NCI-H460 (cell line): ENCODE data around the gene TTYH3. TPM values are rescaled to one million over a fixed set of nuclear protein-coding genes. Genes with fewer than 3 reads are reported as not detected.
"Not testable (repeated sequence)": the region's sequence is repeated elsewhere in the genome, so short reads cannot be mapped to it uniquely, and the experiment has no call there.

Experiments
- DNase-seq: peaks from one replicate; pipeline ENCODE4 v3.0.0-alpha.2; 2016; ENCODE audit warnings: low read depth; ENCODE audit errors: extremely low read depth
- total RNA-seq: library from RNA; depleted of rRNA; stranded (reverse); fragments of >200 nt; shearing (Covaris generic); gene quantifications from 2 replicates; pipeline ENCODE4 v1.2.3, GENCODE V29; 2014

TTYH3 gene
- total RNA-seq, 1 experiment from 2014 or later, result 6.0 TPM

DNA sequence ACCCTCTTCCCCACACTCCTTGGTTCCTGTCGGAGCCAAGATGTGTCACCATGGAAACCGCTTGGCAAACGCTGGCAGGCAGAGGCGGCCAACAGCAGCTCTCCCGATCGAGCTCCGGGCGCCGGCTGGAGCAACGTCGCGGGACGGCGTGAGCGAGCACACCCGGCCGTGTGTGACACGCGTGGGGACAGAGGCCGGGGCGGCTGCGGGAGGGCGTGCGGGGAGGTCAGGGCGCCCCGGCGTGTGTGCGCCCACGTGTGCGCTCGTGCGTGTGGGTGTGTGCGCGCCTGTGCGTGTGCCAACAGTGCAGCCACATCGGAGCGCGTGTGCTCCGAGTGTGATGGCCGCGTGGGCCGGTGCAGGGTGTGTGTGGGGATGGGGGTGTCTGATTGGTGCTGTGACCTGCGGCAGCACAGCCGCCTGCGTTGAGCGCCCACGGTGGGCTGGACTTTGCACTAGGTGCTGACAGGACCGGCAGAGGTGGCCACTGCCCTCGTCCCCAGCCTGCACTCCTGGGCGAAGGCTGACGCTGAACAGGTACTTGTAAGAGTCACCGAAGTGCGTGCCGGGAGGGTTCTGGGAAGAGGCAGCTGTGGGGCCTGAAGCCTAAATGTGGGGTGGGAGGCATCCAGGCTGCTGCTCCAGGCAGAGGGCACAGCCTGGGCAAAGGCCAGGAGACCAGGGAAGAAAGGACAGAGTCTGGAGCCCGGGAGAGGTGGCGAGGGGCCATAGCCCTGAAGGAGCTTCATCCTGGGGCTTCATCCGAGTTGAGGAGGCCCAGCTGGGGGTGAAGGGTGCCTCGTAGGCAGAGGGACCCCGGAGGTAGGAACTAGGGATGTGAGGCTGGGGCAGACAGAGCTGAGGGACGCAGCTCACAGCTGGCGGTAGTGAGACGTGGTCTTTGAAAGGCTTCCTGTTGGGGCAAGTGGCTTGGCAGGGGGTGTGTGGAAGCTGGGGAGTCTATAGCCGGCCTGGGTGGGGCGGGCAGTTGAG is 47.6 kb downstream of the TTYH3 start:
- not testable (repeated sequence) for DNase-seq

DNA sequence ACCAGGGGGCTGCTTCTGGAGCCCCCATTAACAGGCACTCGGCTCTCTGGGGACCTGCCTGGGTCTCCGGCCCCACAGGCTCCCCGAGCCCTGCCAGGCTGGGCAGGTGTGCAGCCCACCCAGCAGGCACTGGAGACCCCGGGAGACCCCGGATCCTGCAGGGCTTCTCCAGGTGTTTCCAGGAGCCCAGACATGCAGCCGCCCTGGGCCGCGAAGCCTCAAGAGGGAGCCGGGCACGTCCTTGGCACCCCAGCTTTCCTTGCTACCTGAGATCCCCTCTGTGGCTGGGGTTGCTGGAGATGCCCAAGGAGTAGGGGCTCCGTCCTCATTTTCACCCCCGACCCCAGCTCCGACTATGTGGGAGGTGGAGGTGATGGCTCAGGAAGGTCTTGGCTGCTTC is 48.5 kb downstream of the TTYH3 start:
- no peak for DNase-seq

DNA sequence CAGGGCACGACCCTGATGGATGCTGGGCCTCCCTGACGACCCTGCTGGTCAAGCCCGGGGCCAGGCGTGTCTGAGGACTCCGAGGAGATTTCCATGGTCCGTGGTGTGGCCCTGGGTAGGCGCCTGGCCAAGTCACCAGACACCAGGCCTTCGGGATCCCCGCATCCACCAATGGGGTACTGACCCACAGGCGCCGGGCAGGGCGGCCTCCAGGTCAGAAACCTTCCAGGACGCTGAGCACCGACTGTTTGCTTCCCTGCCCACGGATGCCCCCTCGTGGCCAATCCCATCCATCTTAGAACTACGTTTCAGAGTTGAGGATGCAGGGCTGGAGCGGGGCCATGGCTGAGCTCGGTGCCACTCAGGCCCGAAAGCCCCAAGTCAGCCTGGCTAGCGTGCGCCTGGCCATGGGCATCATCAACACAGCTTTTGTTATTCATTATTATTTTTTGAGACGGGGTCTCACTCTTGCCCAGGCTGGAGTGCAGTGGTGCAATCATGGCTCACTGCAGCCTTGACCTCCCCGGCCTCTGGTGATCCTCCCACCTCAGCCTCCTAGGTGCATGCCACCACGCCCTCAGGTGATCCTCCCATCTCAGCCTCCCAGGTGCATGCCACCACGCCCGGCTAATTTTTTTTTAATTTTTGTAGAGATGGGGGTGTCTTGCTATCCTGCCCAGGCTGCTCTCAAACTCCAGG is 49.2 kb downstream of the TTYH3 start:
- DNase-seq, result peak; percentile 73

DNA sequence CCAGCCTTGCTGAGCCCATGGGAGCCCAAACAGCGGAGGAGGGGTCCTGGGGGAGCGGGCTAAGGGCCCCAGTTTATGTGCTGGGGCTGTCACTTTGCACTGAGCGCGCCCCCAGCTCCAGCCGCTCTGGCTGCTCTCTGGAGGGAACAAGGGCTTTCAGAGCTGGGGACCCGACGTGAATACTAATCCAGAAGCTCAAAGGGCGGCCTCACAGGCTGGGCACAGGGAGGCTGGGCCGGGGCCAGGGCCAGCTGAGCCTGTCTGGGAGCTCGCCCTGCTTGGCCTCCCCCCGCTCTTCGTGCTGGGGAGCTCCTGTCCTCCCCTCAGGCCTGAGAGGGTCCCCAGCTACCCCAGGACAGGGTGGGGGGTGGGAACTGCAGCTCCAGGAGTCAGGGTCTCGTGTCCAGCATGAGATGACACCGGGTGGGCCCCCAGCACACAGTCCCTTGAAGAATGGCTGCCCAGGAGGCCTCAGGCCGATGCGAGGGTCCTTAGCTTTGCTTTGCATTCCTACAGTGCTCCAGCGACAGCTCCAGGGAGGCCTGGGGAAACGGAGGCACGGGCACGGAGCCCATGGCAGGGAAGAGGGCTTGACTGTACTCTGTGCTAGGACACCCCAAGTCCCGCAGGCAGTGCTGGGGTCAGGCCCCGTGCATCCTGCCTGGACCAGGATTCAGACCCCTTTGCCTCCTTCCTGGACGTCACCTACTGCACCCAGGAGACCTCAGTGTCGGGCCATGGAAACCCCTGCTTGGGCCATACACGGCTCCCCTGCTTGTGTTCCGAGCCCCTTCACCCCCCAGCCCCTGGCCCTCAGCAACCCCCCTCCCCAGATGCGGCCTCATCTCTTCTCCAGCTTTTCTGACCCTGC is 50.4 kb downstream of the TTYH3 start:
- no peak for DNase-seq

DNA sequence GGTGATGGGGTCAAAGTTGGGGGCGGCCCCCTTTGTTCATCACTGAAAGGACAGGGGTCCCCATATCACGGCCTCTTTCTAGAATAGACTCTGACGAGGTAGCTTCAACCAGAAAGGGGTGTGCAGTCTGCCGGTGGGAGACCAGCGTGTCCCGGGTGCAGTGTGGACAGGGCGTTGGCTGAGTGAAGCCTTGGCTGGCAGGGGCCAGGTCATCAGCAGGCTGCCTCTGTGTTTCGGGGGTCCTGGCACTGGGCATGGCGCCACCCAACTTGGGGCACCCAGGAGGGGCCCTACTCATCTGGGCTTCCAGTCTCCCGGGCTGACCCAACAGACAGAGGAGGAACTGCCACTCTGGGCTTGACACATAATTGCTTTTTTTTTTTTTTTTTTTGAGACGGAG is 52.7 kb downstream of the TTYH3 start:
- no peak for DNase-seq

DNA sequence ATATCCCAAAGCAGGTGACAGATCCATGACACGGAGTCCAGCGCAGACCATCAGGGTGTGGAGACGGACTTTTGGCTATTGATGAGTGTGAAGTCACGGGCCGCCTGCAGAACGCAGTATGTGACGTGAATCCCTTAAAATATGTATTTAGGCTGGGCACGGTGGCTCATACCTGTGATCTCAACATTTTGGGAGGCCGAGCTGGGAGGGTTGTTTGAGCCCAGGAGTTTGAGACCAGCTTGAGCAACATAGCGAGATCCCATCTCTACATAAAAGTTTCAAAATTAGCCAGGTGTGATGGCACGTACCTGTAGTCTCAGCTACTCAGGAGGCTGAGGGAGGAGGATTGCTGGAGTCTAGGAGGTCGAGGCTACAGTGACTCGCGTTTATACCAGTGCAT is 54.3 kb downstream of the TTYH3 start:
- no peak for DNase-seq

DNA sequence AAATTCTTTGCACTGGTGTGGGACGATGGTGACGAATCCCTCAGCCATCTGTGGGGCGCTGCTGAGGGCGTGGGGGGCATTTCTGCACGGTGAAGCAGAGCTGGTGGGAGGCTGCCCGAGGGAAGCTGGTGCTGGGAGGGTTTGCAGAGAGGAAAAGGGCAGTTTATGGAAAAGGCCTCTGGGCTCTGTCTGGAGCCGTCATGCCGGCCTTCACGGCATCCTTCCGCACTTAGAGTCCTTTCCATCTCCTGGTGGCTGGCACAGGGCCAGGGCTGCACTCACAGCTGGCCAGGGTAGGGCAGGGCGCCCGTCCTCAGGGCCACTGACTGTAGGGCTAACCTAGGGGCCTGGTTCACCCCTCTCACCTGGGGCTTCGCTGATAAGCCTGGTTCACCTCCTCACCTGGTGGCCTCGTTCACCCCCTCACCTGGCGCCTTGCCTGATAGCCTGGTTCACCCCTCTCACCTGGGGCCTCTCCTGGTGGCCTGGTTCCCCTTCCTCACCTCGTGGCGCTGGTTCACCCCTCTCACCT is 55.6 kb downstream of the TTYH3 start:
- DNase-seq, result no peak

DNA sequence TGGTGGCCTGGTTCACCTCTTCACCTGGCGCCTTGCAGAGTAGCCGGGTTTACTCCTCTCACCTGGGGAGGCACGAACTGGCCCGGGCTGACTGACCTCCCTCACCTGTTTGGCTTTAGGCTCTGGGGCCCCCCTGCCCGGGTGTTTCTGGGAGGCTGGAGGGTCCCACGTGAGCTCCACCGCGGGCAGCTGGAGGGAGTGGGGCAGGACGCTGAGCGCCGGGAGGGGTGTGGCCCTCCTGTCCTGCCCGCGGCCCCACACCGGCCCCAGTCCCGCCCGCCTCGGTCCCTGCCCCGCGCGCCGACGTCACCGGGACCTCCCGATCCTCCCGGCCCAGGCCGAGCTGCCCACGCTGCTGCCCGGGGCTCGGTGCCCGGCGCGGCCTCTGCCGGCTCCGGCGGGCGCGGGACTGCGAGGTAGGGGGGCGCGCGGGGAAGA is 56.1 kb downstream of the TTYH3 start, which contains the start of gene AMZ1:
Gene AMZ1 (plus strand): TSS at position 322 of the 438 bp plus-strand sequence. CDS start 12,250 bp downstream, outside the sequence.
- DNase-seq, result no peak

DNA sequence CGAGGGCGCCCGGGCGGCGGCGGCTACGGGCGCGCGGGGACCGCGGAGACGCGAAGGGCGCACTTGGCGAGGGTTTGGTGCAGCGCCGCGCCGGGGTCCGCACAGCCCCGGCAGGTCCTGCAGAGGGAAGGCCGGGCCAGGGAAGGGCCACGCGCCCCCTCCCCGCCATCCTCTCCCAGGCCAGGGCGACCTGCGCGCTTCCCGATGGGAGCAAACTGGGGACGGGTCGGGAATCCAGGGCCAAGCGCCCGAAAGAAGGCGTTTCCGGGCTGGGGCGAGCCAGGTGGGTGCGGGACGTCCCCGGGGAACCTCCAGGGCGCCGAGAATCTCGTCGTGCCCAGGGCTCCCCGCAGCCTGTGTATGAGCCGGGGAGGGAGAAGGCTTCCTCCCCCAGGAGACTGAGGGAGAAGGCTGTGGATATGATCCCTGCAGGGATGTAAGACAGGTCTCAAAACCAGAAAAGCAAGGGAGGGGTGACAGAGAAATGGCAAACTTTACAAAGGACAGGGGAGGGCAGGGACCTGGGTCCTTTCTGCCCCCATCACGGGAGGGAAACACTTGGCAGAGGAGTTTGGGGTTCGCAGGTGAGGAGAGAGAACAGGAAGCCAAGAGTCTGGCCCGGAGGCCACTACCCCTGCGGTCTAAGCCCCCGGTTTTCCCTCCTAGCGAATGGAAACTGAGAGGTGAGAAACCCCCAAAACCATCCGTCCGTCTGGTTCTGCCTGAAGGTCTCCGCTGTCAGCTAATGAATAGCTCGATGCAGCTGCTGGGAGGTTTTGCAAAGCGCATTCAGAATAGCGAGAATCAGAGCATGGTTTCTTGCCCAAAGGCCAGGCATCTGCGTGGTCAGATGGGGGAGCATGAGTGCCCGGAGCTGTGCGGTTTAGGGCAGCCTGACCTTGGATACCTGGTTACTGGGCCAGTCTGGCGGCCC is 56.9 kb downstream of the TTYH3 start:
- DNase-seq, result no peak

DNA sequence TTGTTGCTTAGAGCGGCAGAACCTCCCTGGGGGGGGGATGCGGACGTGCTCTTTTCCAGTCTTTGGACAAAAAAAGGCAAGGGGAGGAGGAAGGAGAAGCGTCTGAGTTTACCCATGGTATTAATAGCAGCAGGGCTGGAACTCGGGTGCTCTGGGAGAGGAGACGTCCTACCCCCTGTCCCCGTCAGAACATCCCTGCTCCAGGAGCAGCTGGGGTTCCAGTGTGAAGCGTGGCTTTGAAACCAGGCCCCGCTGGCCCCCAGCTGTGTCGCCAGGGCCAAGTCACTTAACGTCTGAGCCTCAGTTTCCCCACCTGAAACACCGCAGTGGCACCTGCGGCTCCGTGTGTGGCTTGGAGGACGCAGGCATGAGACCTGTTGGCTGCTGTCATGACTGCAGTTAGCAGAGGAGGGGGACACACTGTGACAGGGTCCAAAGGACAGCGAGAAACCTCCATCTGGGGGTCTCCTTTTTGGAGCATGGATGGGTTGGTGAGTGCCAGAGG is 57.6 kb downstream of the TTYH3 start:
- DNase-seq, result no peak

DNA sequence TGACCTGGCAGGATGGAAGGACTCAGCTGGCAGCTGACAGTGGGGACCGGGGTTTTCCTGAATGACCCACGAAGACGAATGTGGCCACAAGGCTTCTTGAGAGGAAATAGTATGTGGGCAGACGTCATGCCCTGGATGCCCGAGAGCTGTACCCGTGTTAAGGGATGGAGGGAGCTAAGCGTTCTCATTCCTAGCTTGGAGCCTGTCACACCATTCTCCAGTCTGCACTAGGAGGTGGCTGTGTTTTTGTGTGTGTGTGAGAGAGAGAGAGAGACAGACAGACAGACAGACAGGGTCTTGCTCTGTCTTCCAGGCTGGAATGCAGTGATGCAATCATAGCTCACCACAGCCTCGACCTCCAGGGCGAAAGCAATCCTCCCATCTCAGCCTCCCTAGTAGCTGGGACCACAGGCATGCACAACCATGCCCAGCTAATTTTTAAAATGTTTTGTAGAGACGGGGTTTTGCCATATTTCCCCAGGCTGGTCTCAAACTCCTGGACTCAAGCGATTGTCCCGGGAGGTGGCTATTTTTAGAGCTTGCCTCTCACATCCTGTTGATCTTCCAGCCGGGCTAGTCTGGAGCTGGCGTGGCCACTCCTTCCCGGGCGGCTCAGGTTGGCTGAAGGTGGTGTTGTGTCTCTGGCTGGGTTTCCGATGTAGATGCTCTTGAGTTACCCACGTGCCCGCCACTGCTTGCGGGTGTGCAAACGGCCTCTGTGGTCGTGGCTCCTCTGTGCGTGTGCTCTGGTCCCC is 58.3 kb downstream of the TTYH3 start:
- DNase-seq, result no peak

DNA sequence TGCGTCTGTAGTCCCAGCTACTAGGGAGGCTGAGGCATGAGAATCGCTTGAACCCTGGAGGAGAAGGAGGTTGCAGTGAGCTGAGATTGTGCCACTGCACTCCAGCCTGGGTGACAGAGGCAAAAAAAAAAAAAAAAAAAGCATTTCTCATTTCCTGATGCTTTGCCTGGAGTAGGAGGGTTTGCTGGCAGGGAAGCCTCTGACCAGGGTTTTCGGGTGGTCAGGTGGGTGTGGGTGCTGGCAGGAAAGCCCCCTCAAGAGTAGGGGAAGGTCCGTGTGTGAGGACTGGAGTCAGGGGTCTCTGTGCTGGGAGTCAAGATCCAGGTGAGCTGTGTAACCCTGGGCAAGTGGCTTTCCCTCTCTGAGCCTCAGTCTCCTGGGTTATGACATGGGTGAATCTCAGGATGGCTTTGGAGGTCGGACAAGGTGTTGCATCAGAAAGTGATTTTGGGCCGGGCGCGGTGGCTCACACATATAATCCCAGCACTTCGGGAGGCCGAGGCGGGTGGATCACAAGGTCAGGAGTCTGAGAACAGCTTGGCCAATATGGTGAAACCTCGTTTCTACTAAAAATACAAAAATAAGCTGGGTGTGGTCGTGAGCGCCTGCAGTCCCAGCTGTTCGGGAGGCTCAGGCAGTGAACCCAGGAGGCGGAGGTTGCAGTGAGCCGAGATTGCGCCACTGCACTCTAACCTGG is 59.4 kb downstream of the TTYH3 start:
- no peak for DNase-seq

DNA sequence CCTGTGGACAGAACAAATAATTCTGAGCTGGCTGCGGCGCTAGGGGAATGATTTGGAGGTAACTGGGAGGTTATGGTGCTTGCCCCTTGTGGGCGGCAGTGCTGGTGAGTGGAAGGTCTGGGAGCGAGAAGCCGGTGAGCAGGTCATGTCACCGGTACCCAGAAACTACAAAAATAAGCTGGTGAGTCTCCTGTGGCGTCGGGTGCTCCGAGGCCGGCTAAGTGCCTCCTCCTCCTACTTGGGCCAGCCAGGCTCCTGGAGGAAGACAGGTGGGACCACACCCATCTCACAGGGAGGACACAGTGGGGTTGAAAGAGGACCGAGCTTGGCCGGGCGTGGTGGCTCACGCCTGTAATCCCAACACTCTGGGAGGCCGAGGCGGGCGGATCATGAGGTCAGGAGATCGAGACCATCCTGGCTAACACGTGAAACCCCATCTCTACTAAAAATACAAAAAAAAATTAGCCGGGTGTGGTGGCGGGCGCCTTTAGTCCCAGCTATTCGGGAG is 60.2 kb downstream of the TTYH3 start:
- DNase-seq, result not testable (repeated sequence)

DNA sequence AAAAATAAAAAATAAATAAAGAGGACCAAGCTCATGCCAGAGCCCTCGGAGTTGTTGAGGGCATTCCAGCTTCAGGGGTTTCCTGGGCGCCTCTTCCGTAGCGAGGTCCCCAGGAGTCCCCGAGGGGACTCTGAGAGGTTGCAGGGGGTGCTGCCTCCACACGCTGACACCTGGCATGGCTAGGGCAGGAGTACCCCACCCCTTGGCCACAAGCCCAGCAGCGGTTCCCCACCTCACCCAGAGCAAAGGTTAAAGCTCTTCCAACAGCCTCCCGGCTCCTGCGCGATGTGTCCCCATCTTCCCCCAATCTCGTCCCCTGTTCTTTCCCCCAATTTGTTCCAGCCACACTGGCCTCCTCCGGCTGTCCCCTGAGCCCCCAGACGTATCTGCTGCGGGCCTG is 60.8 kb downstream of the TTYH3 start:
- DNase-seq, result no peak

DNA sequence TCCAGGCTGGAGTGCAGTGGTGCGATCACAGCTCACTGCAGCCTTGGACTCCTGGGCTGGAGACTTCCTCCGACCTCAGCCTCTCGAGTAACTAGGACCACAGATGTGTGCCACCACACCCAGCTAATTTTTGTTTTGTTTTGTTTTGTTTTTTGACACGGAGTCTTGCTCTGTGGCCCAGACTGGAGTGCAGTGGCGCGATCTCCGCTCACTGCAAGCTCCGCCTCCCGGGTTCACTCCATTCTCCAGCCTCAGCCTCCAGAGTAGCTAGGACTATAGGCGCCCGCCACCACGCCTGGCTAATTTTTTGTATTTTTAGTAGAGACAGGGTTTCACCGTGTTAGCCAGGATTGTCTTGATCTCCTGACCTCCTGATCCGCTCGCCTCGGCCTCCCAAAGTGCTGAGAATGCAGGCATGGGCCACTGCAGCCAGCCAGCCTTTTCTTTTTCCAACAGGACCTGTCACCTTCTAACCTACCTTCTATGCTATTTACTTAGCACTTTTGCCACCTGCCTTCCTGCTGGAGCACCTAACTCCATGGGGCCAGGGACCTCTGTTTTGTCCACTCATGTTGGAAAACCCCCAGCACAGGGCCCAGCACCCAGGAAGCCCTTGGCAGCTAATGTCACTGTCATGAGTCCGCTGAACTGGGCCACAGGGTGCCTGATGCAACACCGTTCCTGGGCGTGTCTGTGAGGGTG is 61.8 kb downstream of the TTYH3 start:
- not testable (repeated sequence) for DNase-seq

DNA sequence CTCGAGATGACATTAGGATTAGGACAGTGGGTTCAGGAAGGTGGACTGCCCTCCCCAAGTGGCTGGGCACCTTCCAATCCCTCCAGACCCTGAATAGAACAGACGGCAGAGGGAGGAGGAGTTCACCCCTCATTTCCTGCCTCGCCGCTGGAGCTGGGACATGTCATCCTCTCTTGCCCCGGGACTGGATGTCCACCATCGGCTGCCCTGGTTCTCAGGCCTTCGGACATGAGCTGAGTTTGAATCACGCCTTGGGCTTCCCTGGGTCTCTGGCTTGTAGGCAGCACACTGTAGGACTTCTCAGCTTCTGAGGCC is 62.3 kb downstream of the TTYH3 start:
- not testable (repeated sequence) for DNase-seq
